COLO829 (cell line): Measurements from ENCODE around the gene MB21D2.
"Not testable (repeated sequence)": the region's sequence is repeated elsewhere in the genome, so short reads cannot be mapped to it uniquely, and the experiment has no call there.

Experiments
- DNase-seq: peaks from one replicate; pipeline ENCODE4 v3.0.0; 2012; ENCODE audit warnings: low spot score

Gene MB21D2

DNA sequence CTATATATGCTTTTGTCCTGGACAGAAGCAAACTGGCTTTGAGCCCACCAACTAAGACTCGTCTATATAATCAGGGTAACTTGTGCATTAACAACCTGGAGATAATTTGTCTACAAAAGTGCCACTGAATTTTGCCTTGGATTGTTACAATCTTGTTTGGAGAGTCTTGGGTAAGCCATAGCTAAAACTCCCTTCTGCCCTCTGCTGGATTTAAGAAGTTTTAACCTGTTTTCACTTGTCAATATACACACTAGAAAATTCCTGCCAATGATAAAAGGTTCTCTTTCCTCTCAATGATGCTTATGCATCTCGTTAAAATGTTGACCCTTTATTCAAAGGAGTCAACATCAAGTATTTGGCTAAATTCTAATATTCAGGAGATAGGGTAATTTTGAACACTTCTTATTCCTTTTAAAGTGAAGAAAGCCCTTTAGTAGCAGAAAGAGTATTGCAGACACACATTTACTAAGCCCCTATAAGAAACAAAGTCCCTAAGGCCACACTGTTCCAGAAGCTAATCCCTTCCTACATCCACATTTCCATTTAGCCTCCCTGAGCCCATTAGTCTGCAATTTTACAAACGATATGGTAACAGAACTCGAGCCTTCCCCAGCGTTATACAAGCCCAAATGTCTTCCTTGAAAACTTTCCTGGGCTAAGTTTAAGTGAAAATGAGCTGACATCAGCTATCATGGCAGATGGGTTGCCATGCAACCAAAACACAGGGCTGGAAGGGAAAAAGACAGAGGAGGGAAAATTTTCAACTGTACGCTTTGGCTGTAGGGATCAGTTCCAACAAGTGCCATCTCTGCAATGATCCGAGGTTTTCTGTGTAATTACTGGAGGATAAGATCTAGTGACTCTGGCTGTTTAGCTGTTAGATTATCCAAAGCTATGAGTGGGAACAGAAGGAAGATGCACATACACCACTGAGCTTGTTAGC lies 114.4 kb downstream of the MB21D2 start:
- peak; percentile 76 for DNase-seq

DNA sequence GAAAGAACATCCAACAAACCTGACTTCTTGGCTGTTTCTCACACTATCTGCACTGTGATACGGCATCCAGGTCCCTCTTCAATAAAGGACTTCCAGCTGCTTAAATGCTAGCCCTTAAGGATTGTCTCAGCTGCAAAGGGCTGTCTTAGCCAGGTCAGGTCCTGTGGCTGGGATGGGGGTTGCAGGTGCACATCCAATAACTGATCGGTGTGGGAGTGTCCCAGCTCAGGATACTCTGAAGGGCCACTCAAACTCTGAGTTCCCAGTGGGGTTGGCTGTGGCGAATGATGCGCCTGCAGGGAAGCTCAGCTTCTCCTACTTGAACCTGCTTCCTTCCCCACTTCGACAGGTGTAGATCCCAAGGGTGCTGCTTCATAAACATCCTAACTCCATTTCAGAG lies 115.7 kb downstream of the MB21D2 start:
- DNase-seq, result no peak

DNA sequence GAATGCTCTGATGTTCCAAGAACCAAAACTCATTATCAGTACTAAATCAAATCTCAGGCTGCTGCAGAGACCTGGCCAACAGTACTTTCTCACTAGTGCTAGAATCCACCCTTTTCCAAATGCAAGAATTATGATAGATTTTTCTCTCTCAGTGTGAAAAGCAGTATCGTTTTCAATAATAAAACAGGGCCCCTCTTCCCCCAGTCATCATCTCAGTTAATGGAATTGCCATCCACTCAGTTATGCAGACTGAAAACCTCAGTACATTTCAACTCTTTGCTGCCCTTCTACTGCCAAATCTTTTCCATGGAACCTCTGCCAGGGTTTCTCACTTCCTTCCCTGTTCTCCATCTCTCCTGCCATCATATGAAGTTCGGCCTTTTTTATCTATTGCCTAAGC lies 117.9 kb downstream of the MB21D2 start:
- DNase-seq, result no peak

DNA sequence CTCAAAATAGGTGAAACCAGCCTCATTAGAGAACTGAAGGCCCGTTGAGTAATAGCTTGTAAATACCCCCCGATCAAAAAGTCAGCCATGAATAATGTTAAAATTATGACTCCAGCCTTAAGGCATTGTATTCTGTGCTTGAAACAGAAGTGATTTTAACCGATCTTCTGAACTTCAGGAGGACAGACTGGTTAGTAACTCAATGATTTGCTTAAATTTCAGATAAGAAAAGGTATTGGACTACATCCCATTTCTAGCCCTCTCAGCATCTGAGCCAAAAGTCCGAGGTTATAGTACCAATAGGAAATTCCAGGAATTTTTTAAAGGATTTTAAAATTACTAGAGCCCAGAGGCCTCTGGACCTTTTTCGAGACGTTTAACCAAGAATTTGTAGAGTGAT lies 122.6 kb downstream of the MB21D2 start:
- no peak for DNase-seq

DNA sequence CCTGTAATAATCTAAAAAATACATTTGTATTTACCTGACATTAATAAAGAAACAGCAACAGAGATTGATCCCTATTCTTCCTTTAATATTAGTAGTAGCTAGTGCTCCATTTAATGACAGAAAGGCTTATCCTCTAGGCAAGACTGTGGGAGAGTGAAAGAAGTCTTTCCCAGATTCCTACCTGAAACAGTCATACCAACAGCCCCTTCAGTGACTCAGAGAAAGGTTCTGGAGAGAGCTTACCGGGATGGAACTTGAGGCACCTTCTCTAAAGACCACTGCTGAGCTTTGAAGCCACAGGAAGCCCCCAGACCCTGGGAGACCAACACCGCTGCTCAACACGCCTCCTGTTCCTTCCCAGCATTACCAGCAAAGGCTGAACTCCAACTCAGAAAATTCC lies 123.4 kb downstream of the MB21D2 start:
- DNase-seq, result no peak

- DNase-seq, result not testable (repeated sequence)
Observed at GRCh38 chr3:192788816-192789515, 128.7 kb downstream of the MB21D2 start.

- no peak for DNase-seq
Observed at GRCh38 chr3:192778508-192778907, 139.1 kb downstream of the MB21D2 start.

- not testable (repeated sequence) for DNase-seq
Observed at GRCh38 chr3:192774341-192774740, 143.3 kb downstream of the MB21D2 start.

- DNase-seq, result peak; percentile 58
Observed at GRCh38 chr3:192772240-192772894, 145.3 kb downstream of the MB21D2 start.

GRCh38 chr3:192758654-192759053 lies 159.0 kb downstream of the MB21D2 start:
- no peak for DNase-seq

DNA sequence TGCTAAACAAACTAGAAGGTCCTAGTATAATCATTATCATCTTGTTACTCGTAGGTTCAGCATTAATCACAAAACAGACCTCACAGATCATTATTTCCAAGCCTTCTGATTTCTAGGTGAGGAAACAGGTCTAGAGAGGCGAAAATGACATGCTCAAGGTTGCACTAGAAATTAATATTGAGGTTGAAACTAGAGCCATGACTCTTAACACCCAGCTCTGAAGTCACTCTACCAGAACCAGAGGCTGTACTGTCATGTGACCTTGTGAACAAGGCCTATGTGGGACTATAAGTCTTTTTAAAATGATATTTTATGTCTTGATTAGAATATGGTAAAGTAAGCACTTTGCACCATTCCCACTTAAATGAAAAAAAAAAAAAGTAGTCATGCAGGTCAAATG lies 166.5 kb downstream of the MB21D2 start:
- no peak for DNase-seq

- no peak for DNase-seq
Observed at GRCh38 chr3:192750201-192750600, 167.5 kb downstream of the MB21D2 start.

DNA sequence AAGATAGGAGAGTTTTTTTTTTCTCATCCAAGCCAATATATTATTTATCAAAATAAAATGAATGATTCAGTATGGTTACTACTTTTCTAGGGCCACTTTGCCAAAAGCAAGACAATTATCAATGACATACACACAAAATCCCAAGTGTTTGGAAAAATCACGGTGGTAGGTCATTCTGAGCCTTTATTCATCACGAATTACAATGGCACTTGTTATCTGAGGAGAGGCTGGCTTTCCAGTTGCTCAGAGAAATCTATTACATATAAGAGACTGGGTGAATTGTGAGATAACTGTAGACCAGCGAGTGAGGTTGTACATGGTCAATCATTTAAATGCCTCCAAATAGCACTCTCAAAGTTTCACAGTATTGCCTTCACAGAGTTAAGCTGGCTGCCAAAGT lies 169.9 kb downstream of the MB21D2 start:
- no peak for DNase-seq

- DNase-seq, result no peak
Observed at GRCh38 chr3:192747145-192747544, 170.5 kb downstream of the MB21D2 start.
